HUES64 (cell line): Measurements from ENCODE around the gene LMX1B.

Experiments used
- H3K27ac ChIP-seq: 2 replicates; pipeline ENCODE4 v1.7.0; 2013; ENCODE audit warnings: low read depth, low read length, inconsistent platforms
- H3K27me3 ChIP-seq: 2 replicates; pipeline ENCODE4 v1.6.1; 2013; ENCODE audit warnings: mild to moderate bottlenecking, low read length; ENCODE audit not compliant: insufficient read depth
- H3K36me3 ChIP-seq: 2 replicates; pipeline ENCODE4 v1.6.1; 2013; ENCODE audit warnings: mild to moderate bottlenecking, low read length; ENCODE audit not compliant: insufficient read depth
- H3K4me1 ChIP-seq: 2 replicates; pipeline ENCODE4 v1.6.1; 2013; ENCODE audit warnings: mild to moderate bottlenecking, low read length, moderate library complexity; ENCODE audit not compliant: insufficient read depth
- H3K4me3 ChIP-seq: 2 replicates; pipeline ENCODE4 v1.5.1; 2013; ENCODE audit warnings: mild to moderate bottlenecking, low read length, moderate library complexity
- H3K9ac ChIP-seq: 2 replicates; pipeline ENCODE4 v1.6.1; 2013; ENCODE audit warnings: mild to moderate bottlenecking, low read depth, low read length
- H3K9me3 ChIP-seq: 2 replicates; pipeline ENCODE4 v1.6.1; 2013; ENCODE audit warnings: low read depth, low read length; ENCODE audit not compliant: insufficient read depth
- WGBS: fragments of 150-250, 120-280 bp; methylation state at CpG from one replicate; pipeline ENCODE4 v1.1.7; 2013; ENCODE audit warnings: missing lambda C conversion rate; 5-methylcytosine and 5-hydroxymethylcytosine counted together

The LMX1B gene

GRCh38 chr9:126605792-126606482 is 7.8 kb upstream of the LMX1B start:
- Histone ChIP-seq H3K4me1 (0 out of 2 replicates have a peak, but pooled peaks cover 6% of the 10 kb centered on the region), H3K9ac (no peak overlapping the region), H3K27ac (no peak overlapping the region), H3K9me3 (no peaks in the 10 kb centered on the region), H3K4me3 (no peak overlapping the region), H3K36me3 (no peaks in the 10 kb centered on the region), H3K27me3 (peaks cover 56% of the 10 kb centered on the region)
- WGBS = 87% methylated on average over 12 of the region's 12 CpGs

DNA sequence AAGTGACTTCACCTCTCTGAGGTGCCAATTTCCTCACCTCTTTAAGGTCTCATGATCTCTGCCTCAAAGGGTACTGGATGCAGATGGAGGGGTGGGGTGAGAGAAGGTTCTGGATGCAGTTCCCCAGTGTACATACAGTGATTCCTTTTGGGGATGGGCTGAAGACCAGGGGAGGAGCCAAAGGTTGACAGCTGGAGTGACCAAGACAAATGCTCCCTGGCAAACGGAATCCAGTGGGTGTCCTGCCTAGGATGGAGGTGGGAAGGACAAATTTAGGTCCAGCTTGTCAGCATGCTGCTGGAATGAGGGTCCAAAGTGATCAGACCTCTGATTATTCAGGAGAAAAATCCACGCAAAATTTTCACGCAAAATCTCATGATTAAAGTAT is 7.3 kb upstream of the LMX1B start:
- H3K9me3 ChIP-seq = no peaks in the 10 kb centered on the region
- peaks cover 62% of the 10 kb centered on the region for H3K27me3 ChIP-seq
- no peak overlapping the region for H3K4me3 ChIP-seq
- H3K4me1 ChIP-seq = 0 out of 2 replicates have a peak, but pooled peaks cover 11% of the 10 kb centered on the region
- H3K9ac ChIP-seq = no peak overlapping the region
- H3K36me3 ChIP-seq = no peaks in the 10 kb centered on the region
- 72% methylated on average over 3 of the region's 3 CpGs for WGBS
- H3K27ac ChIP-seq = no peak overlapping the region

DNA sequence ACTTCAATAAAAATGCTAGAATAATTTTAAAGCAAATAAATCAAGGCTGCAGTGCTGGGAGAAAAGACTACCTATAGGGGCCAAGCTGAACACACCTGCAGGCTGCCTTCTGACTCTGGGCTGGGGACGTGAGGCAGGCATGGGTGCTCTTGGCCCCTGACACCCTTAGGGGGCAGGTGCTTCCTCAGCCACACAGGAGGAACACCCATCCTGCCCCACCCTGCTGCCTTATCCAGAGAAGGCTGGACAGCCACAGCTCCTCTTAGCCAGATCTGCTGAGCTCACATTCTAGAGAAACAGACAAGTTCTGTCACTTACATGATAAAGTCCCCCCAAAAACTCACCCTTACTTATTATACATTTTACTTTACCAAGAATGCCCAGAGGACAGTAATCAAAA is 6.6 kb upstream of the LMX1B start:
- no peak overlapping the region for H3K4me3 ChIP-seq
- peaks cover 68% of the 10 kb centered on the region for H3K27me3 ChIP-seq
- no peak overlapping the region for H3K27ac ChIP-seq
- H3K9ac ChIP-seq = no peak overlapping the region
- 83% methylated on average over 1 of the region's 1 CpG for WGBS
- no peaks in the 10 kb centered on the region for H3K9me3 ChIP-seq
- 0 out of 2 replicates have a peak, but pooled peaks cover 11% of the 10 kb centered on the region for H3K4me1 ChIP-seq
- H3K36me3 ChIP-seq = no peaks in the 10 kb centered on the region

DNA sequence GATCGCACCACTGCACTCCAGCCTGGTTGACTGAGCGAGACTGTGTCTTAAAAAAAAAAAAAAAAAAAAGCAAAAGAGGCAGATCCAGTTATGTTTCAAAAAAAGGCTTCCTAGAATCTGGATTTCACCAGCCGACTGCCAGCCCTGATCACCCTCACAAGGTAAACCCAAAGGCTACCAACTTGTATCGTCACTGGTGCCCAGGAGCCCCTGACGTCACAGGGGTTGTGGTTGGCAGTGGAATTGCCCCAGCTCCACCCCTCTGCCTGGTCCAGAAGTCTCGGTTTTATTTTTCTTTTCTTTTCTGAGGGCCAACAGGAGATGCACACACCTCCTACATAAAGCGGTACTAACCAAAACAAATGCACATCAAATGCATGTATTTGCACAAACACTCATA is 6.0 kb upstream of the LMX1B start:
- no peaks in the 10 kb centered on the region for H3K36me3 ChIP-seq
- H3K27me3 ChIP-seq = peaks cover 74% of the 10 kb centered on the region

DNA sequence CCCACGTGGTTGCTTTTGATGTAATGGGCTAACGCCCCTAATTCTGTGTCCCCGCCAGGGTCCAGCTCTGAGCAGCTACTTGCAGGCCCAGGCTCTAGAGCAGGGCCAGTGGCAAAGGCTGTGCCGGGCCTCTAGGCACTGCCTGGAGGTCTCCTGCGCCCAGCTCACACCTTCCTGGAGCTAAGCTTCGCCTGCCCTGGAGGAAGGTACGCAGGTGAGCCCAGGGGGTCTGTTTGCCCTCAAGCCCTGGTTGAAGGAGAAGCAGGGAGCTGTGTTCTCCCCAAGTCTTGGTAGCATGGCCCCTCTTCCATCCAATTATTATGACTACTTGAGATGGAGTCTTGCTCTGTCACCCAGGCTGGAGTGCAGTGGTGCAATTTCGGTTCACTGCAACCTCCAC is 5.2 kb upstream of the LMX1B start:
- H3K27me3 ChIP-seq = peaks cover 82% of the 10 kb centered on the region
- 0 out of 2 replicates have a peak, but pooled peaks cover 11% of the 10 kb centered on the region for H3K4me1 ChIP-seq
- no peak overlapping the region for H3K9ac ChIP-seq
- no peaks in the 10 kb centered on the region for H3K9me3 ChIP-seq
- no peak overlapping the region for H3K4me3 ChIP-seq
- WGBS = 84% methylated on average over 8 of the region's 8 CpGs
- H3K36me3 ChIP-seq = no peaks in the 10 kb centered on the region
- H3K27ac ChIP-seq = no peak overlapping the region

More for the DNA sequence above, 6.0 kb upstream of the LMX1B start:
- WGBS = 81% methylated on average over 7 of the region's 7 CpGs
- Histone ChIP-seq H3K9ac (no peak overlapping the region), H3K27ac (no peak overlapping the region), H3K4me3 (no peak overlapping the region), H3K4me1 (0 out of 2 replicates have a peak, but pooled peaks cover 11% of the 10 kb centered on the region), H3K9me3 (no peaks in the 10 kb centered on the region)

- WGBS = 88% methylated on average over 6 of the region's 6 CpGs
- H3K27ac ChIP-seq = no peak overlapping the region
Observed at GRCh38 chr9:126609191-126609590, 4.5 kb upstream of the LMX1B start.

GRCh38 chr9:126609711-126610388 is 3.9 kb upstream of the LMX1B start:
- Histone ChIP-seq H3K9ac (no peak overlapping the region), H3K9me3 (no peaks in the 10 kb centered on the region), H3K4me1 (0 out of 2 replicates have a peak, but pooled peaks cover 11% of the 10 kb centered on the region), H3K27me3 (peaks cover 84% of the 10 kb centered on the region), H3K27ac (no peak overlapping the region), H3K36me3 (no peaks in the 10 kb centered on the region), H3K4me3 (no peak overlapping the region)
- 39% methylated on average over 23 of the region's 23 CpGs for WGBS

More at GRCh38 chr9:126609191-126609590, 4.5 kb upstream of the LMX1B start:
- no peaks in the 10 kb centered on the region for H3K9me3 ChIP-seq
- peaks cover 78% of the 10 kb centered on the region for H3K27me3 ChIP-seq
- H3K4me1 ChIP-seq = 0 out of 2 replicates have a peak, but pooled peaks cover 11% of the 10 kb centered on the region
- H3K4me3 ChIP-seq = no peak overlapping the region
- no peak overlapping the region for H3K9ac ChIP-seq
- no peaks in the 10 kb centered on the region for H3K36me3 ChIP-seq

GRCh38 chr9:126611193-126611591 is 2.5 kb upstream of the LMX1B start:
- Histone ChIP-seq H3K36me3 (no peaks in the 10 kb centered on the region), H3K4me3 (peak overlapping the region; percentile 23), H3K9me3 (no peaks in the 10 kb centered on the region), H3K4me1 (peaks cover 15% of the 10 kb centered on the region; the same call in 1 of the 2 replicates), H3K9ac (no peak overlapping the region), H3K27ac (no peak overlapping the region), H3K27me3 (peaks cover 93% of the 10 kb centered on the region)
- 4% methylated on average over 25 of the region's 25 CpGs for WGBS

DNA sequence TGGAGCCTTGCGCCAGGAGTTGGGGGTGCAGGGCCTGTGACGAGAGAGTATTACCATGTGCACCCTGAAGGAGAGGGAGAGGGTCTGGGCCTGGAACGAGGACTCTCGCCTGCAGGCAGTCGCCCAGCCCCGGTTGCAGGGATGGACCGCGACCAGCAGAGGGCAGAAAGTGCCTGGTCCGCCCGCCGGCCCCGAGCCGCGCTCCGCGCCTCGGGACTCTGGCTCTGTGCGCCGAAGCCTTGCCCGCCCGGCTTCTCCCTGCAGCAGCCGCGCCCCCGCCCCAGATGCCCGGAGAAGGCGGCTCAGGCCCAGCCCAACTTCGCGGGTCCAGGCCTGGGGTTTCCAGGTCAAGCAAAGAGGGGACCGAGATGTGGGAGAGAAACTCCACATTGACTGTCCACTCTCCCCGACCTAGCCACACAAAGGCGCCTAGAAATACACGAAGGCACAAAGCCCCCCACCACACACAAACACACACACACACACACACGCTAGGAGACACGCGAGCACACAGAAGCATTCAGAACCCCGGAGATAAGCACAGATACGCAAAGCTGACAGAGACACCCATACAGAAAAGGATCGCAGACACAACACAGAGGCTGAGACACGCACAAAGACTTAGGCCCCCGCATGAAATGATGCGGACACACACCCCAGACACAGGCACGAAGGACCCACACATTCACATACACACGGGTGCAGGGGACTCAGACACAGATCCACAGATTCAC is 2.0 kb upstream of the LMX1B start:
- no peak overlapping the region for H3K9ac ChIP-seq
- no peaks in the 10 kb centered on the region for H3K36me3 ChIP-seq
- H3K4me3 ChIP-seq = peak overlapping the region; percentile 27
- no peak overlapping the region for H3K27ac ChIP-seq
- peaks cover 20% of the 10 kb centered on the region for H3K4me1 ChIP-seq
- H3K9me3 ChIP-seq = no peaks in the 10 kb centered on the region
- H3K27me3 ChIP-seq = peaks cover 96% of the 10 kb centered on the region
- WGBS = 2% methylated on average over 43 of the region's 43 CpGs

GRCh38 chr9:126612326-126612812 is 1.4 kb upstream of the LMX1B start:
- Histone ChIP-seq H3K4me3 (peak overlapping the region; percentile 43), H3K27ac (no peak overlapping the region), H3K4me1 (peaks cover 26% of the 10 kb centered on the region), H3K36me3 (no peaks in the 10 kb centered on the region), H3K9me3 (no peaks in the 10 kb centered on the region), H3K27me3 (peaks cover 96% of the 10 kb centered on the region), H3K9ac (no peak overlapping the region)
- WGBS = under 1% methylated on average over 54 of the region's 54 CpGs
